GM23338 (cell line): ENCODE results near the gene CREB1. TPM values are rescaled to one million over a fixed set of nuclear protein-coding genes. Genes with fewer than 3 reads are reported as not detected.

Source experiments
- ATAC-seq: fragments of 200-7000 bp; cut with Tn5 transposase; 3 replicates; pipeline ENCODE4 v1.9.1; 2020
- DNase-seq: peaks from one replicate; pipeline ENCODE4 v3.0.0-alpha.2; 2015; ENCODE audit warnings: low spot score
- H2AFZ ChIP-seq: fragments of 200-600 bp; sonication (generic); 2 replicates; pipeline ENCODE4 v1.8.0; 2016; ENCODE audit warnings: antibody characterized with exemption, mild to moderate bottlenecking, moderate library complexity
- H3F3A ChIP-seq: fragments of 200-600 bp; sonication (generic); replicated peaks from 2 replicates; pipeline ENCODE4 v1.8.0; 2017; ENCODE audit warnings: antibody characterized with exemption, mixed run types, low read depth
- H3K27ac ChIP-seq: fragments of 200-600 bp; sonication (generic); 2 replicates; pipeline ENCODE4 v1.6.1; 2016; ENCODE audit warnings: low read depth
- H3K27me3 ChIP-seq: fragments of 200-600 bp; sonication (generic); 2 replicates; pipeline ENCODE4 v1.8.0; 2016; ENCODE audit warnings: mild to moderate bottlenecking, mixed run types, moderate library complexity; ENCODE audit not compliant: insufficient read depth
- H3K36me3 ChIP-seq: fragments of 200-600 bp; sonication (generic); 2 replicates; pipeline ENCODE4 v1.8.0; 2016; ENCODE audit warnings: mild to moderate bottlenecking; ENCODE audit not compliant: insufficient read depth
- H3K4me1 ChIP-seq: fragments of 200-600 bp; sonication (generic); 2 replicates; pipeline ENCODE4 v1.8.0; 2016; ENCODE audit warnings: mild to moderate bottlenecking, moderate library complexity; ENCODE audit not compliant: insufficient read depth
- H3K4me2 ChIP-seq: fragments of 200-600 bp; sonication (generic); 2 replicates; pipeline ENCODE4 v1.7.1; 2017; ENCODE audit warnings: mixed run types
- H3K4me3 ChIP-seq: fragments of 200-600 bp; sonication (generic); 2 replicates; pipeline ENCODE4 v1.6.1; 2016; ENCODE audit warnings: mixed run types
- H3K79me2 ChIP-seq: fragments of 200-600 bp; sonication (generic); replicated peaks from 2 replicates; pipeline ENCODE4 v1.8.0; 2017; ENCODE audit warnings: mild to moderate bottlenecking; ENCODE audit not compliant: insufficient read depth
- H3K9me2 ChIP-seq: fragments of 200-600 bp; sonication (generic); 2 replicates; pipeline ENCODE4 v1.8.0; 2017; ENCODE audit not compliant: insufficient read depth
- H4K20me1 ChIP-seq: fragments of 200-600 bp; sonication (generic); replicated peaks from 2 replicates; pipeline ENCODE4 v1.8.0; 2017; ENCODE audit warnings: mild to moderate bottlenecking; ENCODE audit not compliant: insufficient read depth
- H3K27ac Mint-ChIP-seq: 2 replicates; pipeline ENCODE4 v1.8.0; 2020; ENCODE audit warnings: inconsistent platforms, mild to moderate bottlenecking, moderate library complexity, mixed read lengths
- H3K27me3 Mint-ChIP-seq: 3 replicates; pipeline ENCODE4 v1.8.0; 2022; ENCODE audit warnings: low read depth, mild to moderate bottlenecking, moderate library complexity, mixed read lengths, inconsistent platforms; ENCODE audit not compliant: insufficient read depth, poor library complexity
- H3K36me3 Mint-ChIP-seq: 3 replicates; pipeline ENCODE4 v1.8.0; 2021; ENCODE audit warnings: low read depth, mild to moderate bottlenecking, inconsistent platforms, moderate library complexity, mixed read lengths
- H3K4me1 Mint-ChIP-seq: 3 replicates; pipeline ENCODE4 v1.8.0; 2020; ENCODE audit warnings: mild to moderate bottlenecking, inconsistent platforms, mixed read lengths
- H3K4me3 Mint-ChIP-seq: 3 replicates; pipeline ENCODE4 v1.8.0; 2021; ENCODE audit warnings: moderate library complexity, mild to moderate bottlenecking, inconsistent platforms, mixed read lengths
- H3K9me3 Mint-ChIP-seq: 3 replicates; pipeline ENCODE4 v1.8.0; 2020; ENCODE audit warnings: moderate library complexity, mild to moderate bottlenecking, inconsistent platforms, mixed read lengths
- CREB1 ChIP-seq: fragments of 250-450 bp; sonication (Bioruptor Pico); IDR thresholded peaks from 2 replicates; pipeline ENCODE4 v1.5.0; 2020; ENCODE audit warnings: low read depth, mild to moderate bottlenecking, moderate library complexity
- ETS1 ChIP-seq: IDR thresholded peaks from 2 replicates; pipeline ENCODE4 v1.6.1; 2016; ENCODE audit warnings: antibody characterized with exemption
- EZH2 ChIP-seq: fragments of 200-600 bp; sonication (generic); IDR thresholded peaks from one replicate; pipeline ENCODE4 v1.8.0; 2017; ENCODE audit warnings: antibody characterized with exemption, mild to moderate bottlenecking, low read depth; ENCODE audit not compliant: unreplicated experiment
- EZH2phosphoT487 ChIP-seq: fragments of 200-600 bp; sonication (generic); IDR thresholded peaks from one replicate; pipeline ENCODE4 v1.8.1; 2018; ENCODE audit warnings: antibody characterized with exemption; ENCODE audit not compliant: unreplicated experiment
- JUNB ChIP-seq: IDR thresholded peaks from one replicate; pipeline ENCODE4 v1.6.1; 2016; ENCODE audit warnings: antibody characterized with exemption; ENCODE audit not compliant: unreplicated experiment
- NANOG ChIP-seq: IDR thresholded peaks from 2 replicates; pipeline ENCODE4 v1.6.1; 2016; ENCODE audit warnings: antibody characterized with exemption, borderline replicate concordance
- POLR2AphosphoS5 ChIP-seq: IDR thresholded peaks from 2 replicates; pipeline ENCODE4 v1.6.1; 2016; ENCODE audit warnings: antibody characterized with exemption, low read depth
- REST ChIP-seq: IDR thresholded peaks from one replicate; pipeline ENCODE4 v1.6.1; 2018; ENCODE audit warnings: antibody characterized with exemption; ENCODE audit not compliant: unreplicated experiment
- STAT1 ChIP-seq: IDR thresholded peaks from one replicate; pipeline ENCODE4 v1.6.1; 2016; ENCODE audit warnings: antibody characterized with exemption; ENCODE audit not compliant: unreplicated experiment
- ZNF114 ChIP-seq: fragments of 250-450 bp; sonication (Bioruptor Pico); IDR thresholded peaks from 2 replicates; pipeline ENCODE4 v1.5.0; 2020; ENCODE audit warnings: mild to moderate bottlenecking, moderate library complexity
- ZNF462 ChIP-seq: fragments of 250-450 bp; sonication (Bioruptor Pico); IDR thresholded peaks from 2 replicates; pipeline ENCODE4 v1.5.0; 2020; ENCODE audit warnings: mild to moderate bottlenecking, moderate library complexity
- polyA plus RNA-seq: library from polyadenylated mRNA; unstranded; fragments of >200 nt; fragmentation: Nextera tagmentation; extraction: Ambion mirVana; gene quantifications from 2 replicates; pipeline ENCODE4 v1.2.1, GENCODE V29; 2016
- total RNA-seq: library from RNA; depleted of rRNA; stranded (reverse); fragments of >200 nt; shearing (Covaris generic); gene quantifications from 2 replicates; pipeline ENCODE4 v1.2.3, GENCODE V29; 2014

CREB1 gene
- total and polyA plus RNA-seq, 2 experiments from 2014 or later = 40.3 to 104 TPM

- TF ChIP-seq ZNF462 (no peak), CREB1 (CRISPR knock-in tag) (no peak), EZH2phosphoT487 (no peak), NANOG (no peak), ZNF114 (CRISPR knock-in tag) (no peak)
Observed at GRCh38 chr2:207510148-207510547, 19.6 kb upstream of the CREB1 start (continued).

- no peaks in the 10 kb centered on the region for H3K79me2 ChIP-seq
- H3K27me3 ChIP-seq = no peaks in the 10 kb centered on the region
- Mint-ChIP-seq H3K4me1 (peaks cover 7% of the 10 kb centered on the region), H3K27me3 (no peaks in the 10 kb centered on the region), H3K4me3 (no peak overlapping the region), H3K27ac (no peak overlapping the region), H3K36me3 (no peaks in the 10 kb centered on the region), H3K9me3 (no peaks in the 10 kb centered on the region)
- H3K4me1 ChIP-seq = no peaks in the 10 kb centered on the region
- H3K4me2 ChIP-seq = no peak overlapping the region
- H3F3A ChIP-seq = no peaks in the 10 kb centered on the region
- H3K27ac ChIP-seq = no peak overlapping the region
- no peaks in the 10 kb centered on the region for H4K20me1 ChIP-seq
- H3K36me3 ChIP-seq = no peaks in the 10 kb centered on the region
- no peak overlapping the region for H3K4me3 ChIP-seq
- DNase-seq (peak; percentile 50), ATAC-seq (peak; percentile 48; the same call in 2 of the 3 replicates)
- no peaks in the 10 kb centered on the region for H3K9me2 ChIP-seq
- H2AFZ ChIP-seq = peak overlapping the region; percentile 67; the same call in 1 of the 2 replicates
- no peak for TF ChIP-seq ETS1
- no peak for TF ChIP-seq JUNB
- TF ChIP-seq REST = no peak
- TF ChIP-seq POLR2AphosphoS5 = no peak
- no peak for TF ChIP-seq ZNF114 (CRISPR knock-in tag)
- no peak for TF ChIP-seq EZH2
- no peak for TF ChIP-seq STAT1
- TF ChIP-seq CREB1 (CRISPR knock-in tag) = no peak
- no peak for TF ChIP-seq EZH2phosphoT487
Observed at GRCh38 chr2:207511851-207512250, 17.9 kb upstream of the CREB1 start.
